Bronchial epithelial cell (primary cell): ENCODE measurements around the gene SSH2. TPM values are rescaled to one million over a fixed set of nuclear protein-coding genes. Genes with fewer than 3 reads are reported as not detected.

Experiments
- DNase-seq: peaks from one replicate; pipeline ENCODE4 v3.0.0-alpha.2; 2010; ENCODE audit warnings: low read depth
- FAIRE-seq: peaks from 2 replicates; lab custom pipeline; 2011; peaks lifted over from hg19 to GRCh38; lab: Jason Lieb, UNC
- H3K27me3 ChIP-seq: 2 replicates; pipeline ENCODE4 v1.5.1; 2011; ENCODE audit warnings: low read length; ENCODE audit not compliant: control insufficient read depth, insufficient read depth
- H3K36me3 ChIP-seq: 2 replicates; pipeline ENCODE4 v1.5.1; 2011; ENCODE audit warnings: low read length; ENCODE audit not compliant: control insufficient read depth, insufficient read depth
- H3K4me3 ChIP-seq: 2 replicates; pipeline ENCODE4 v1.5.1; 2011; ENCODE audit warnings: mild to moderate bottlenecking, low read depth, low read length, control low read depth
- total RNA-seq: library from RNA; depleted of rRNA; stranded (reverse); fragments of >200 nt; gene quantifications from 2 replicates; pipeline ENCODE4 v1.2.1, GENCODE V29; 2014
- TF ChIP-seq, protein P1 (sequence below): IDR thresholded peaks from 2 replicates; pipeline ENCODE4 v1.5.1; 2011; ENCODE audit warnings: mild to moderate bottlenecking, moderate library complexity, low read length, control low read depth, inconsistent platforms; ENCODE audit not compliant: insufficient read depth, severe bottlenecking

SSH2 gene
- total RNA-seq, 1 donor from 2014 or later, result 3.7 TPM

DNA sequence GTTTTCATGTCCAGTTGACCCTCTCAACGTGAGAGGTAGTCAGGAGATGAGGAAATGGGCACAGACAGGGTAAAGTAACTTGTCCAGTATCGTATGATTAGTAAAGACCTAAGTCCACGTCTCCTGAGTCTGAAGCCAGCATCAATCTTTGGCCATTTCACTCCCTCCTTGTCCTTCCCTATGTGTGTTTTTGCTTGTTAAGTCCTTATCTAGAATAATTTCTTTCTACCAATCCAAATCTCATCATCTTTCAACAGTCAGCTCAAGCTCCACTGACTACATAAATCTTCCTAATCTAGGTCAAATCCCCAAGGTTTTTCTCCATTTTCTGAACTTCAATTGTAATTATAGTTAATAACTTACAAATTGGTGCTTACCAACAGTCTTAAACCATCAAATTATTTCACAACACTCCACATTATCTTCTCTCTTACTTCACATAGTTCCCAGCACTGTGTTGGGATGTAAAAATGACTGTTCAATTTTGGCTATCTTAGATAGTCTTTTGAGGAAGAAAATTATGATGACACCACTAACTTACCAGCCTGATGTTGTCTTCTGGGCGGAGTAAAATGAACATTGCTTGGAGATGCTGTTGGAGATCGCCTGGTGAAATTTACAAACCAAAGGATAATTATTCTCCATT, 235.0 kb downstream of the SSH2 start:
- FAIRE-seq (no peak), DNase-seq (no peak)
- TF ChIP-seq, protein P1, sequence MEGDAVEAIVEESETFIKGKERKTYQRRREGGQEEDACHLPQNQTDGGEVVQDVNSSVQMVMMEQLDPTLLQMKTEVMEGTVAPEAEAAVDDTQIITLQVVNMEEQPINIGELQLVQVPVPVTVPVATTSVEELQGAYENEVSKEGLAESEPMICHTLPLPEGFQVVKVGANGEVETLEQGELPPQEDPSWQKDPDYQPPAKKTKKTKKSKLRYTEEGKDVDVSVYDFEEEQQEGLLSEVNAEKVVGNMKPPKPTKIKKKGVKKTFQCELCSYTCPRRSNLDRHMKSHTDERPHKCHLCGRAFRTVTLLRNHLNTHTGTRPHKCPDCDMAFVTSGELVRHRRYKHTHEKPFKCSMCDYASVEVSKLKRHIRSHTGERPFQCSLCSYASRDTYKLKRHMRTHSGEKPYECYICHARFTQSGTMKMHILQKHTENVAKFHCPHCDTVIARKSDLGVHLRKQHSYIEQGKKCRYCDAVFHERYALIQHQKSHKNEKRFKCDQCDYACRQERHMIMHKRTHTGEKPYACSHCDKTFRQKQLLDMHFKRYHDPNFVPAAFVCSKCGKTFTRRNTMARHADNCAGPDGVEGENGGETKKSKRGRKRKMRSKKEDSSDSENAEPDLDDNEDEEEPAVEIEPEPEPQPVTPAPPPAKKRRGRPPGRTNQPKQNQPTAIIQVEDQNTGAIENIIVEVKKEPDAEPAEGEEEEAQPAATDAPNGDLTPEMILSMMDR, result no peak
- Histone ChIP-seq H3K36me3 (no peaks in the 10 kb centered on the region), H3K4me3 (no peak overlapping the region), H3K27me3 (no peaks in the 10 kb centered on the region)

DNA sequence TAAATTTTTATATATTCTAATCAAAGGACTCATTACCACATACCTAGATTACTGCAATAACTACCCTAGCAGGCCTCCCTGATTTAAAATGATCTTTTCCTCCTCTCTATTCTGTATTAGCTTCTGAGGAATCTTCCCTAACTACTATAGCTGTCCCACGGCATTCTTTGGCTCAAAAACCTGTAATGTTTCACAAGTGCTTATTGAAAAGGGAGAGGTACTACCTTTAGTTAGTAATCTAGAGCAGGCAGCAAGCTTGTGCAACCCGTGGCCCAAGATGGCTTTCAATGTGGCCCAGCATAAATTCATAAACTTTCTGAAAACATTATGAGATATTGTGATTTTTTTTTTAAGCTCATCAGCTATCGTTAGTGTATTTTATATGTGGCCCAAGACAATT, 236.3 kb downstream of the SSH2 start:
- FAIRE-seq (no peak), DNase-seq (no peak)
- TF ChIP-seq, protein P1, result no peak
- no peaks in the 10 kb centered on the region for H3K27me3 ChIP-seq
- H3K4me3 ChIP-seq, result no peak overlapping the region
- no peaks in the 10 kb centered on the region for H3K36me3 ChIP-seq

DNA sequence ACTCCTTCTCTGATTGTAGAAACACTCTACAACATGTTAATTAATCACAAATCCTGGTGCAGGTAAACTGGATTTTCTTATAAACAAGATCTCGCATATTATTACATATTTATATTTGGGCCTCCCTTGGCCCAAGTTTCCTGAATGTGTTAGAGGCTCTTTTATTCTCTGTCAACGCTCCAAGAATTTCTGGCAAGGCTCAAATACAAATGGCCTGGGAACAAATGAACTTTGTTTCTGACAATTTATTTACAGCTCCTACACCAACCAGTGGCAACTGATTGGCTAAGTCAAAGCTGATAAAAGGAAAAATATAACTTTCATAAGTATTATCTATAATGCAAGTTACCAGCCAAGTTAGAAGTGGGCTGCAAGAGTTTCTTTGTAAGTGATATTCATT, 242.4 kb downstream of the SSH2 start:
- Histone ChIP-seq H3K4me3 (no peak overlapping the region), H3K36me3 (no peaks in the 10 kb centered on the region), H3K27me3 (no peaks in the 10 kb centered on the region)
- DNase-seq (no peak), FAIRE-seq (no peak)
- TF ChIP-seq, protein P1, result no peak

DNA sequence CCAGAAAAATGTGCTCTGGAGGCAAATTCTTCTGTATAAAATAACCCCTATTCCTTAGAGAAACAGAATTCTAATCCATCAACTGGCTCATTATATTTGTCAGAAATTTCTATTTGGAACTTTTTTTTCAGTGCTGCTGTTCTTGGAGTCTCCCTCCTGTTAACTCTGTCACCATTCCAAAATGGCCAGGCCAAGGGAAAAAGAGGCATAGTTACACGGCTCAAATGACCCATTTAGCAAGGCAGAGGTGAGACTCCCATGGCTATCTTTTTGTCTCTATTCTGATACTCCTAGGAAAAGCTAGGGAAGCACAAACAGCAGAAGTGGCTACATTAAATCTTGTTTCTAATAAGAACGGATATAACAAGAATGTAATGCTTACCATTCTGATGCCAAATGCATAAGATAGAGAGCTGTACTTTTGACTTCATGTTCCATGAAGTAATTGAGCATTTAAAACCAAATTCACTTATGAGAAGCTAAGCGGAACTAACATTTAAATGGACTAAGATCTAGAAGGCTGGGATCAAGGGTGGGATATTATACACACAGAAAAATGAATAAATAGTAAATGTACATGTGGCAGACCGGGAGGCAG, 242.9 kb downstream of the SSH2 start:
- H3K4me3 ChIP-seq, result no peak overlapping the region
- TF ChIP-seq, protein P1, result no peak
- H3K36me3 ChIP-seq, result no peaks in the 10 kb centered on the region
- no peak for DNase-seq
- FAIRE-seq, result no peak
- H3K27me3 ChIP-seq, result no peaks in the 10 kb centered on the region

DNA sequence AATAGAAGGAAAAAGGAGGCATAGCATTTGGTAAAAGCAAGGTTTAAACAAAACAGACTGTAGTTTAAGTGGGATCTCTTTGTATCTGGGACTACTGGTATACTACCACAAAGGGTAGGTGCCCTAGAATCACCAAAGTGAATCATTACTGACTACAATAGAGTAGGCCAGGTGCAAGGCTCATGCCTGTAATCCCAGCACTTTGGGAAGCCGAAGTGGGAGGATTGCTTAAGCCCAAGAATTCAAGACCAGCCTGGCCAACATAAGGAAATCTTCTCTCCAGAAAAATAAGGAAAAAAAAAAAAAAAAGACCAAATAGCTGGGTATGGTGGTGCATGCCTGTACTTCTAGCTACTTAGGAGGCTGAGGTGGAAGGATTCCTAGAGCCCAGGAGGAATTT, 246.5 kb downstream of the SSH2 start:
- Histone ChIP-seq H3K4me3 (no peak overlapping the region), H3K36me3 (no peaks in the 10 kb centered on the region), H3K27me3 (no peaks in the 10 kb centered on the region)
- FAIRE-seq (no peak), DNase-seq (no peak)
- TF ChIP-seq, protein P1, result no peak
